SIG-M5 treated with dmso at 0.1 percent for 504 hours (cell line): ENCODE results near the gene RFX8.

ENCODE experiments used
- DNase-seq: peaks from one replicate; lab custom pipeline; 2025; ENCODE audit not compliant: unreplicated experiment; lab: John Stamatoyannopoulos, UW

RFX8 gene

DNA sequence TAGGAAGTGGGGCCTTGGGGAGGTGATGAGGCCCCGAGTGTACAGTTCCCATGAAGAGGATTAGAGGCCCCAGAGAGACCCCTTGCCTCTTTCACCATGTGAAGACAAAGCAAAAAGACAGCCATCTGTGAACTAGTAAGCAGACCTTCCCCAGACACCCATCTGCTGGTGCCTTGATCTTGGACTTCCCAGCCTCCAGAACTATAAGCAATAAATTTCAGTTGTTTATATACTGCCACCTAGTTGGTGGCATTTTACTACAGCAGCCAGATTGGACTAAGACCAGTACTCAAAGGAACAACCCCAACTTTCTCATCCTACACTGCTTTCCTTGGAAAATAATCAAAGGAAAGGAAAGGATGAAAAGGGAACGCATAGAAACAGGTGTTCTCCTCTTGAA lies 59.7 kb downstream of the RFX8 start:
- DNase-seq: no peak

DNA sequence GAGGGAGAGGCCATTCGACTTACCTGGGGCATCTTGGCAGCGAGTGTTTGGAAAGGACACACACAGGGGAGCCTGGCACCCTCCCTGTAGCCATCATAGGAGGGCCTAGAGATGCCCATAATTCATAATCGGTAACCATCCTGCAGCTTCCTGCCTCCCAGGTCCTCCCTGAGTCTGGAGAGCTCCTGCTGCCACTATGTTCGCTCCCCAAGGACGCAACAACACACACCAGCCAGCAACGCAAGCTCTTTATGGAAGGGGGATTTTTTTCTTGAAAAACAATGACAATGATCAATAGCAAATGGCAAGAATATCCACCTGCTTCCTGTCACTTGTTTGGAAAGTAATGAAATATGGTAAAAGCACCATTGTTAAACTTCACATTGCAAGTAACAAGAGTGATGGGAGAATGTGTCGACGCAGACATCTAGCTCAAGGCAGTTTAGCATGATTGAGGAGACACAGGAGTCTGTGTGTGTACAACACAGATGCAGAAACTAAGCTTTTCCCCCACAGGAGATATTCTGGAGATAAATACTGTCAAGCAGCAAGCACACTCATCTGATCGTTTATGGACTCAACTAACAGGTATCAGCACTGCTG lies 62.7 kb downstream of the RFX8 start:
- no peak for DNase-seq

DNA sequence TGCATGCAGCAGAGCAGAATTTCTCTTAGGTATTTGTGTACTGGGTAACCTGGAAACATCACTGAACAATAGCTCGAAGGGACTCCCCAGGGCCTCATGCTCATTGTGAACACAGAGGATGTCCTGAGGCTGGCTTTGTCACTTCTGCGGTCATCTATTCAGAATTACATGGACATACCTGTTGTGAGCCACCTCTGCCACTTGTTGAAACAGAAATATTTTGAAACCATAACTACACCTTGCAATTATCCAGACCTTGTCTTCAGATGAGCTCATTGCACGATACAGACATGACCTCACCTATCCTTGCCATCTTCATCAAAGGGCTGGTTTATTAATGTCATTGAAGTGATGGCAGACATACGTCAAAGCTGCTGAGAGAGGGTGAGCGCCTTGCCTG lies 64.2 kb downstream of the RFX8 start:
- peak; percentile 59 for DNase-seq

DNA sequence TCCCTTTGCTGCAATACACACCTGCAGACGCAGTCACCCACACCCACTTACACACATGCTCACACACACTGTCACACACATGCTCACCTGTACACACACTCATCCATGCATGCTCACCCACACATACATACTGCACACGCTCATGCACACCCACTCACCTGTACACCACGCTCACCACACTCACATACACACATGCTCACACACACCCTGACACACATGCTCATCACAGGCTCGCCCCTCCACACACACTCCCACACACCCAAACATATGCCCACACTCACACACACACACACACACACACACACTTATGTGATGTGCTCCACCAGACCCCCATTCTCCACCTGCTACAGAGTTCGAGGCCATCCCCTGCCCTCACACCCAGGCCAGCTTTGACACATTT lies 64.8 kb downstream of the RFX8 start:
- no peak for DNase-seq

DNA sequence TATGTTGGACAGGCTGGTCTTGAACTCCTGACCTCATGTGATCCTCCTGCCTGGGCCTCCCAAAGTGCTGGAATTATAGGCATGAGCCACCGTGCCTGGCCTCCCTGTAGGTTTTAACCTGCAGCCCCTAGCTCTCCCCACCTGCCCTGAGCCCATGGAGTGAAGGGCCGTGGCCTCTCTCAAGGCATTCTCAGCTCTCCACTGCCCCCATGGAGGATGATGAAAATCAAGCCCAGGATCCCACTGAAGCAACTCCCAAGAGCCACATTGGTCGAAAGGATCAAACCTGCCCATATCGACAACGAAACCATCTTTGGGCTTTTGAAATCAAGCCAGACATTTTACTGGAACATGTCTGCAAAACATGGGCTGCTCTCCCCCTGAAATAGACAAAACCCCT lies 65.2 kb downstream of the RFX8 start:
- no peak for DNase-seq

DNA sequence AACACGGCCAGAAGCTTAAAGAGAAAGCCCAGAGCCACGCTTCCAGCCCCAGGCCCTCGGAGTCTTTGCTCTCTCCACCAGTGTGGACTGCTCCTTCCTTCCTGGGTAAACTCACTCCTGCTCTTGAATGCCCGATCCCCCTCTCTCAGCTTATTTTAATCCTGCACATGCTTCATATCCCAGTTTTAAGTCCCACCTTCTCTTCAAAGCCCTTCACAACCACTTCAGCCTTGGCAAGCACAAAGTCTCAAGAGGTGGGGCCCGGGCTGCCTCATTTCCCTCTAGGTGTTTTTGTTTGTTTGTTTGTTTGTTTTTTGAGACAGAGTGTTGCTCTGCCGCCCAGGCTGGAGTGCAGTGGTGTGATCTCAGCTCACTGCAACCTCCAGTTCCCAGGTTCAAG lies 66.0 kb downstream of the RFX8 start:
- DNase-seq: no peak

DNA sequence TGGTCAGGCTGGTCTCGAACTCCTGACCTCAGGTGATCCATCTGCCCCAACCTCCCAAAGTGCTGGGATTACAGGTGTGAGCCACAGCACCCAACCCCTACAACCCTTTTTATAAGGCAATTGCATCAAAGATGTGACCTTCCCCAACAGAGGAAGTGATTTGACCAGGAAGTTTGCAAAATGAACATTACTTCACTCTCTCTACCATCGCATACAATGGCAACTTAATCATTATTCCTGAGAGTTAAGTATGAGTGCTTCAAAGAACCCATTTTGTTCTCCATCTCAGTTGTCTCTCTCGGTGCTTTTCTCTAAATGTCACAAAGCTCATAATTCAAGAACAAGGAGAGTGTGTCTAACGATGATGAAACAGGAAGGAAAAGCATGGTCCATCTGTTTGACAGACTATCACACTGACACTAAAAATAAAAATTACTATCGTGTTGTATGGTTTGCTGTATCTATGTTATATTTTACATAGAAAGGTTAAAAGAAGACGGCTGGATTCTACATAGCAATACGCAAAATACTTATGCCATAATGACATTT lies 69.5 kb downstream of the RFX8 start:
- peak; percentile 13 for DNase-seq

DNA sequence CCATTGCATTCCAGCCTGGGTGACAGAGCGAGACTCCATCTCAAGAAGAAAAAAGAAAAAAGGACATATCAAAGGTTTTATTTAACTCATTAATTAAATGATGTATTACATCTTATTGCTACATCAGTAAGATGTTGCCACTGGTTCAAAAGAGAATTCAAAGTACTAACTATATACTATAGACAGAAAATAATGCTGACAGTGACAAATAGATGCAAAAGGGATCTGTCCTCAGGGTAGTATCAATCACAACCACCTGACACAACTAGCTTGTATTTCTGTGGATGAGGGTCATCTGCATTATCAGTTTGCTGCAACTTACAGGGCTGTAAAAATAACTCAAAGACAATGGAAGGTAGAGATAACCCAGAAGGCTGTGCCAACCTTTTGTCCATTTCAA lies 71.2 kb downstream of the RFX8 start:
- DNase-seq: no peak

DNA sequence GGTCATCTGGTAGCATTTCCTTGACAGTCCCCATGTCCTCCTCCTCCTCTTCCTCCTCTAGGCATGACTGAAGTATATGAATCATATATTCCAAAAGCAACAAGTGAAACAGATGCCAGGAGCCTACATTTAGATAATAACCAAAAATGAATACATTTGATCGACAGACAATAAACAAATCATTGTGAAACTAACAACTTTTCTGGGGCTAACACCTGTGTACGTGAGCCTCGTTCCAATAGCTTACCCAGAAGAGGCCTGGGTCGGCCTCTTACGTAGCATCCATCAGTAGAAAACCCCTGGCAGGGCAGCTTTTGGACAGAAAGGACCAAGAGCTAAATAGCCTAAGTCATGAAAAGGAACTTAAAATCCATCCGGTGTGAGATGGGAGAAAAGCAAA lies 72.3 kb downstream of the RFX8 start:
- DNase-seq: no peak

DNA sequence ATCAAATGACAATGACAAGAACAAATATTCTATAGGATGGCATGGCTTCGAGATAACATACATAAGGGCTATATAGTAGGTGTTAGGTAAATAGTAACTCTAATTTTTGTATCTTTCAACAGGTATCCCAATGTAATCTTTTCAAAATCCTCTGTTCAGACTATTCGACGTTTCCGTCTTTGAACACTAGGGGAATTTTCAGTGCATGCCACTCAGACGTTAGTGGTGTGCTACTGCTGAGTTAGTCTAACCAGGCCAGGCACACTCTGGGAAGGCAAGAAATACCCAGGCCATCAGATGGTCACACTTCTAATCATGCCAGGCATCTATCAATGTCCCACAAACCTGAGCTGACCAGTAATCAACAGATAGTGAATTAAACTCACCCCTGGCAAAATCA lies 73.0 kb downstream of the RFX8 start:
- no peak for DNase-seq

DNA sequence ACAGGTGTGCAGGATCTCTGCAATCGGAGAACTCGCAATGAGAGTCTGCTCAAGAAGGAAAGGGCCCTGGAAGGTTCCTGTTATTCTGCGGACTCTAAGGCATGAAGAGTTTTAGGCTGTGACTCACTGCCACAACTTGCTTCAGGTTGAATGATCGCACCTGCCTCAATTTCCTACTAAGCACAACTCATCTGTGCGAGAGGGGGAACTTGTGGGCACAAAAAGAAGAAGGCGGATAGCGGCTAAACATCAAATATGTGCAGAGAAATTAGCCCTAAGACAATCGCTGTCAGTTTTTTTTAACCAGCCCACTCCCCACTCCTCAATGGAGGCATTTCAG lies 73.6 kb downstream of the RFX8 start:
- no peak for DNase-seq

DNA sequence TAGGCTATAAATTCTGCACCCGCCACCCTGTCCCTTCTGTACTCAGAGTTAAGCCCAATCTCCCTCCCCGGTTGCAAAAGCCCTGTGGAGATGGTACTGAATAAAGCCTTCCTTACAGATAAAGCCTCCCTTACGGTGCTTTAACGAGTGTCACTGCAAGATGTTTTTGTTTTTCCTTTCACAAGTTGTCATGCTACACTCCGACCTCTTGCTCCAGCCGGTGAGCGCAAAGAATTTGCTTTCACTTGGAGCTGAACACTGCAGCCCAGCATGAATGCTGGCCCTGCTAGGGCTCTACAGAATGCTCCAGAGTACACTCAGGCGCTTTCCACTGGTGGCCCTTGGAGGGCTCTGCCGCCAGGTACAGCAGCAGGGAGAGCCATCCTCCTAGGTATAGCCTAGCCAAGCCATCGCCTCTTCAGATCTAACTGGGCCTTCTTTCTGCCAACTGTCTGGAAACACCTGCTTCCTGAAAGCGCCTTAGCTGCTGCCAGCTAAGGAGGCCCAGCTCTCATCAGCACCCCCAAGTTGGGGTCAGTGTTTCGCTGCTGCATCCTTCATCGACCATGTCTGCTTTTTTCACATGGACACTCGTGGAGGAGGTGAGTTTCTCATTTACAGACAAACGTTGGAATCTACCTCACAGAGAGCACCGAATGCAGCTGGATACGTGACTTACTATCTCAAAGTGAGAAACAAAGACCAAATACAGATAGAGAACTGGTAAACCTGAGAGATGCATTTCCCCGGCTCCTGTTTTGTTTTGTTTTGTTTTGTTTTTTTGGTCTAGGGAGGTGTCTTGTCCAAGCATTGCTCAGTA lies 74.2 kb downstream of the RFX8 start:
- no peak for DNase-seq

DNA sequence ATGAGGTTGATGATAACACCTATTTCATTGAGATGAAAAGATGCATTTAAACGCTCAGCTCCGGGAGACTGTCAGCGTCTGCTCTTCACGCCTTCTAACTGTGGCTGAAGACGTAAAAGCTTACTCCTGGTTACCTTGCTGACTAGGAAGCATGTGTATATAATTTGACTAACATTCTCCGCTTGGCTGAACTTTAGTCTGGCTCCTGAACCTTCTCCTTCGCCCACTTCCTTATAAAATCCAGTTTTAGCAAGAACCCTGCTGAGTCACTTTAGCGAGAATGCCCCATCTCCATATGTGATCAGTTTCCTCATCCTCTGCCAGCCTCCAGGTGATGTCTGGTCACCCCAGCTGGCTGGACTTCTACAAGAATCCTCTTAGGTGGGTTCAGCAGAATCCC lies 74.9 kb downstream of the RFX8 start:
- peak; percentile 39 for DNase-seq

DNA sequence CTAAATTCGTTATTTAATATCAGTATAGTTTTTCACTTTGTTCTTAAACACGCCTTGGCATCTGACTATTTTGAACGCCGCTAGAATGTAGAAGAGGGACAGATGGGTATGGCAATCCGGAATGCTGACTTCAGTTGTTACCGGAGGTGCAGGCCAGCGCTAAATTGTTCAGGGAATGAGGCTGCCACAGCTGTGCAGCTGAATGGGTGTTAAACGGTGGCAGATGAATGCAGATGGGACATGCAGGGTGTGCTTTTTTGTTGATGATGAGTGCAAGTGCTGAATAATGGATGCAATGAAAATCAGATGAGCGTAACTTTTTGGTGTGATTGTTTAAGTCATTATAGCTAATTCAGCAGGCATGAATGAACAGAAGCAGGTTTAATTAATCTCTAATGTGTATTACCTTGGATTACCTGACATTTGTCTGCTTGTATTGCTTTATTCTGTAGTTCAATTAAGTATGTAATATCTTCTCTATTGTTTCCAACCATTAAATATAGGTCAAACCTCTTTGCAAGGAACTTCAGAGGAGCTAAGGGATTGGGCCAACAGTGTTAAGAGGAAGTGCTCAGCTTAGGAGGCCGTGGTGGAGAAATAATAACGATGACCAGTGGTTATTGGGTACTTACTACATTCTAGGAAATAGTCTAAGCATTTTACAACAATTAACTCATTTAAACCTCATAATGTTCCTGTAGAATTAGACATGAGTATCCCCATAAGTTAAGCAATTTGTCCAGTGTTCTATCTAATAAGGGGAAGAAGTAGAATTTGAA lies 75.7 kb downstream of the RFX8 start:
- no peak for DNase-seq

DNA sequence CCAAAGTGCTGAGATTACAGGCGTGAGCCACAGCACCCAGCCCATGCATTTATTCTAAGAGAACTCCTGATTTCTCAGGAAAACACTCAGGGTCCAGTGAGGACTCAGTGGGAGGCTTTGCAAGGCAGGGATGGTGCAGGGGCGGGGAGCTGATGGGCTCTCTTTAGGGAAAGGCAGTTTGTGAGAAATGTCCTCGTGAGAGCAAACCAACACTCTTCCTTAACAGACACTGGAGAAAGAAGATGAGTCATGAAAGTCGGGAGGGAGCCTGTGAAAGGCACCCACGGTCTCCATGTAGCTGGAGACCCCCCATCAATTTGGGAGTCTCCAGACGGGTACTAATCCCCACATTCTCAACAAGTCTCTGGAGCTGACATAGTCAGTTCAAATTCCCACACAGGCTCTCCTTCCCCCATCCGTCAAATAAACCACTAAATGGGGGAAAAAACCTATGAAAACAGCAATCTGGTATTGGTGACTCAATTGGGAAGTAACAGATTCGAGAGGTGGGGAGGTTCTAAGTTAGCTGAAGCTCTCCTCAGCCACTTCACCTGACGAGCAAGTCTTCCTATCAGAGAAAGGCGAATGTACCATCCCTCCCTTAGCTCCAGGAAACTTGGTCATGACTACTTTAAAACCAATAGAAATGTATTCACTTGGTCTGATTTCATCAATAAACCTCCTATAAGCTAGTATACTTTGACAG lies 76.6 kb downstream of the RFX8 start:
- no peak for DNase-seq

DNA sequence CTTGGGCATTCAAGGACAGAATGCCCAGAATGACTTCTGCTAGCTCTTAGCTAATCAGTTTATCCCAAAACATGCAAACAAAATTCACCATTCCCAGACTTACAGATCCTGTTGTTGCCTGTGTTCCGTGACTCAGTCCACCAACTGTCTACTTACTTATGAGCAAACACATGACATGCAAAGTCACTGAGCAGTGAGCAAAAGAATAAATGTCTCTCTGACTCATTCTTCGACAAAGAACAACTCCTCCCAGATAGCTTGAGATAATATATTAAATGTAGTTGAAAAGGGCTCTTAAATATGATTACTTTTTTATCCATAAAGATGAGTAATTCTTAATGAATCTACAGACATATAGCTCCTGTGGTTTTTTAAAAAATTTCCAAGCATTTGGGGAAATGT lies 78.6 kb downstream of the RFX8 start:
- DNase-seq: peak; percentile 24

DNA sequence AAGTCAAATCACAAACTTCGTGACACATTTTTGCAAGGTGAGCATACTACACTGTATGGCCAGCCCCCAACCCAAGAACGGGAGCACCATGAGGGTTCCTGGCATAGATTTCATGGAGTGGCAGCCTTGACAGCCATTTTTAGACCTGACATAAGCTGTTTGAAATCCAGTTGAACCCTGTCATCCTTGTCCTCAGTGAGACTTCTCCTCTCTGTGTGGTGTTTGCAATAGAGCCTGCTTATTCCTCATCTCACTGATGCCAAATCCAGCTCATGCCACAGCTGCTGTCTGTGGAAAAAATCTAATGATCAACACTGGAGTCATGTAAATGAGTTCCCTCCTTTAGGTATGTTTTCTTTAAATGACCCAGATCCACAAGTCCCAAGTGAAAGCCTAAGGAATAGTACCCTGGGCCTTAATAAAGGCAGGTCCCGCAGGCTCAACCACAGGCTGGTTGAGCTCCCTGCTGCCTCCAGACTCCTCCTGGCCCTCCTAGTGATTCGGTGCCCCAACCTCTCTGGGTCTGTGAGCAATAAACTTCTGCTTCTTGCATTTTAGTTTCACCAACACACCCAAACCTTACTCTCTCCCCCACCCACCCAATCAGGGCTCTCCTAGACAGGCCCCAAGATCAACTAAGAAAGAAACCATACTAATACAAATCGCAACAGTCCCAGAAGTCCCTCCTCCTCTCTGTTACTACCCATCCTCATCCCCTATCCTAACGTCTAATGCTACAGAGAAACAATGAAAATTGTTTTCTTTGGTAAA lies 79.2 kb downstream of the RFX8 start:
- no peak for DNase-seq

DNA sequence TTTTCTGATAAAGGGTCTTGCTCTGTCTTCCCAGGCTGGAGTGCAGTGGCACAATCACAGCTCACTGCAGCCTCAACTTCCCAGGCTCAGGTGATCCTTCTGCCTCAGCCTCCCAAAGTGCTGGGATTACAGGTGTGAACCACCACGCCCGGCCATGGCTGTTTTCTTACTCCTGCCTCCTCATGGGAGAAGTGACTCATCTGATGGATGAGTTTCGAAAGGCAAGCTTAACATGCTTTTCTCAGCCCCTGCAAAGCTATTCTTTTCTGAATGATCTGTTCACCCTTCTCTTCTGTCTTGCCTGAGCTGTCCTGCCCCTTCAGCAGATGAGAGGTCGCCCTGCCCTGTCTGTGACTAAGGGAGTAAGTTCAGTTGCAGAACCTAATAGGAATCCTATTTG lies 86.7 kb downstream of the RFX8 start:
- DNase-seq: peak; percentile 36

DNA sequence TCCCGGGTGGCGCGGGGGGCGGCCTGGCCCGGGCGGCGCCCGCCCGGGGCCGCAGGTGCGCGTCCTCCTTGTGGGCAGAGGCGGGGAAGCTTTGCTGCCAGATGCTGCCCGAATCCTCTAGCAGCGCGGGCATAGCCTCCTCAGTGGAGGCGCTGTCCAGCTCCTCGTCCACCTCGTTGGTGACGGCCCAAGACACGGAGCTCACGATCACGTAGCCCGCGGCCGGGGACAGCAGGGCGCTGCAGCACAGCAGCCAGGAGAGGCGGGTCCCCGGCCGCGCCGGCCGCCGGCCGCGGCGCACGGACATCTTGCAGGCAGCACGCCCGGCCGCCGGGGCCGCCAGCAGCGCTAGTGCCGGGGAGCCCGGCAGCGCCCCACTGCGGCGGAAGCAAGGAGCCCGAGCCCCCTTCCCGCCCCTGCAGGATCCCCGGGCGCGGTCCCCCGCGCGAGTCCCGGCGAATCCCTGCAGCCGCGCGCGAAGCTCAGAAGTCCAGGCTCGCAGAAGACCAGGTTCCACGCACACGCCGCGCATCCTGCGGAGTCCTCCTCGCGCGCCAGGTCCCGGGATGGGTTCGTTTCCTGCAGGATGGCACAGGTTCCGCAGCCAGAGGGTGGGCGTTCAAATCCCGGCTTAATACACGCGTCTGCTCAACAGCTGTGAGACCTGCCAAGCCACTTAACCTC lies 87.6 kb downstream of the RFX8 start, which contains the start of gene CREG2:
Gene CREG2 (minus strand): TSS at position 353 of the 684 bp plus-strand sequence. CDS start 46 bp downstream, at position 307.
- peak; percentile 48 for DNase-seq

DNA sequence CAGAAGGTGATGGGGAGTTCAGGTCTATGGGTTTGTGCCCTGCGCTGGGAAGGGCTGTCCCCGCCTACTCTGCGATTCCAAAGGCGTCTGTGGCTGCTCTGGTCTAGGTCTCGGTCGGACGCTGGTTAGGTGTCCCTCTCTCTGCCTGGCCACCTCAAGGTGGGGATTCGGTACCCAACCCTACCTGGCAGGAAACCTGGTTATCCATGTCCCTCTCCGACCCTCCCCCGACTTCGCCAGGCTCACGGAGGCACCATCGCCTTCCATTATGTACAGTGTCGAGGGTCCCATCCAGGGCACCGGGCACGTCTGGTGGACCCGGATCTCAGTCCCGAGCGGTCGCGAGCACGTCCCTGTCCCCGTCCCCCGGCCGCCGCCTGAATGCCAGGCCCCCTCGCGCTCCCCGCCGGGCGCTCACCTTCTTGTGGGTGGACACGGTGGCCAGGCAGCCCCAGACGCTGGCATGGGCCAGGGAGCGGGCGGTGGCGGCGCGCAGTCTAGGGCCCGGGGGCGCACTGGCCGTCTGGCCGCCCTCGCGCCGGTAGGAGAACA lies 88.2 kb downstream of the RFX8 start:
- DNase-seq: no peak
